ENCODE results near the gene CAMTA1. TPM values are rescaled to one million over a fixed set of nuclear protein-coding genes. Genes with fewer than 3 reads are reported as not detected.

The CAMTA1 gene
- total and polyA plus RNA-seq, 4 donors, result 18.0 to 93.5 (median 35.8) TPM

DNA sequence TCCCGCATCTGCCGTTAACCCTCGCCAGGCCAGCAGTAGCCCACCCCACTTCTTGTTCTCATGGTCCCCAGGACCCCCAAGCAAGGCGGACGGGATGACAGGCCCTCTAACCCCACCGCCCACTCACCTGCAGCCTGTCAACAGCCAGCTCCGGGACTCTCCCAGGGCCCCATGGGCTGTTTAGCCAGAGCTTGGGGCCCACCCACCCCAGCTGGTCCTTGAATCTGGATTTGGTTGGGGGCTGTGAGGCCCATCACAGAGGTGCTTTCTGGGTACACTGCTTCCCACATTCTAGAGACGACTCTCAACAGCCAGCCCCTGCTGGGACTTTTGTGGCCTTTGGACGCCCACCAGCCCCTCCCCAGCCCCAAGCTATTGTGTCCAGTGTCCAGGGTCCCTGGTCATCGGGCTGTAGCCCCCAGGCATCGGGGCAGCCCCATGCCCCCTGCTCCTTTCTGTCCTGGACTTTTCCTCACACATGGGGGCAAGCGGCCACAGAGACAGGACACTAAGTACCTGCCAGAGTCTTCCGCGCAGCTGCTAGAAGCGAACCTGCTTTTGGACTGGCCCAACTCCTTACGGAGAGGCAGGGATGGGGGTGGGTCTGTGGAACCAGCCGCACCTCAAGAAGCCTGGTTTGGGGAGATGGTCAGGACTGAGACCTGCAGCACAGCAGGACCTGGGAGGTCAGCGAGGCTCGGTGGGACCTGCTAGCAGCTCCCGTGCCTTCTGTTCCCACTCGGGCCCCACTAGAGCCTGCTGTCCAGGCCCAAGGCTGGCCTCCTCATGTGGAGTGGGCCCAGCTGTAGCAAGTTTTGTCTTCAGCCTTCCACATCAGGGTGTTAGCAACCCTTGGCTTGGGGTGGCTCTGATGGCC, 777.7 kb downstream of the CAMTA1 start:
- TF ChIP-seq, protein P1, sequence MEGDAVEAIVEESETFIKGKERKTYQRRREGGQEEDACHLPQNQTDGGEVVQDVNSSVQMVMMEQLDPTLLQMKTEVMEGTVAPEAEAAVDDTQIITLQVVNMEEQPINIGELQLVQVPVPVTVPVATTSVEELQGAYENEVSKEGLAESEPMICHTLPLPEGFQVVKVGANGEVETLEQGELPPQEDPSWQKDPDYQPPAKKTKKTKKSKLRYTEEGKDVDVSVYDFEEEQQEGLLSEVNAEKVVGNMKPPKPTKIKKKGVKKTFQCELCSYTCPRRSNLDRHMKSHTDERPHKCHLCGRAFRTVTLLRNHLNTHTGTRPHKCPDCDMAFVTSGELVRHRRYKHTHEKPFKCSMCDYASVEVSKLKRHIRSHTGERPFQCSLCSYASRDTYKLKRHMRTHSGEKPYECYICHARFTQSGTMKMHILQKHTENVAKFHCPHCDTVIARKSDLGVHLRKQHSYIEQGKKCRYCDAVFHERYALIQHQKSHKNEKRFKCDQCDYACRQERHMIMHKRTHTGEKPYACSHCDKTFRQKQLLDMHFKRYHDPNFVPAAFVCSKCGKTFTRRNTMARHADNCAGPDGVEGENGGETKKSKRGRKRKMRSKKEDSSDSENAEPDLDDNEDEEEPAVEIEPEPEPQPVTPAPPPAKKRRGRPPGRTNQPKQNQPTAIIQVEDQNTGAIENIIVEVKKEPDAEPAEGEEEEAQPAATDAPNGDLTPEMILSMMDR (IDR thresholded peaks at IDR 0.05; ENCODE audit: low read depth, low read length, missing input control), result no peak
- no peak for TF ChIP-seq HNF4G (IDR thresholded peaks at IDR 0.05)
- no peak for TF ChIP-seq SP1 (IDR thresholded peaks at IDR 0.05)
- TF ChIP-seq EGR1 (IDR thresholded peaks at IDR 0.05; ENCODE audit: low read depth in 2 of 2), result no peak
- no peak for TF ChIP-seq JUND (IDR thresholded peaks at IDR 0.05)
- TF ChIP-seq, protein P2, sequence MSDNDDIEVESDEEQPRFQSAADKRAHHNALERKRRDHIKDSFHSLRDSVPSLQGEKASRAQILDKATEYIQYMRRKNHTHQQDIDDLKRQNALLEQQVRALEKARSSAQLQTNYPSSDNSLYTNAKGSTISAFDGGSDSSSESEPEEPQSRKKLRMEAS (IDR thresholded peaks at IDR 0.05), result no peak
- no peak for TF ChIP-seq FOXA2 (IDR thresholded peaks at IDR 0.05)
- no peak for TF ChIP-seq YY1 (IDR thresholded peaks at IDR 0.05)
- TF ChIP-seq HNF4A (conservative IDR thresholded peaks at IDR 0.05), result no peak
- no peak for TF ChIP-seq RXRA (IDR thresholded peaks at IDR 0.05)
- TF ChIP-seq RAD21 (IDR thresholded peaks at IDR 0.05), result no peak
- 94% methylated on average over 21 of the region's 21 CpGs for WGBS
- Histone ChIP-seq H3K27me3 (ENCODE audit: control insufficient read depth in 4 of 4, insufficient read depth in 4 of 4, low read length in 3 of 4) (no peaks in the 10 kb centered on the region), H3K9ac (ENCODE audit: low read depth in 1 of 2, low read length in 2 of 2) (no peak overlapping the region), H3K27ac (ENCODE audit: low read depth in 1 of 2, low read length in 2 of 2) (no peak overlapping the region), H3K36me3 (ENCODE audit: control insufficient read depth in 4 of 4, insufficient read depth in 3 of 4, low read depth in 1 of 4, low read length in 3 of 4) (no peaks in the 10 kb centered on the region), H3K4me3 (ENCODE audit: low read depth in 1 of 3, low read length in 3 of 3) (no peak overlapping the region), H3K4me1 (ENCODE audit: control insufficient read depth in 4 of 4, insufficient read depth in 4 of 4, low read length in 3 of 4) (no peaks in the 10 kb centered on the region), H3K9me3 (ENCODE audit: control insufficient read depth in 4 of 4, low read length in 3 of 4) (no peaks in the 10 kb centered on the region)
- DNase-seq (ENCODE audit: low spot score), result no peak

DNA sequence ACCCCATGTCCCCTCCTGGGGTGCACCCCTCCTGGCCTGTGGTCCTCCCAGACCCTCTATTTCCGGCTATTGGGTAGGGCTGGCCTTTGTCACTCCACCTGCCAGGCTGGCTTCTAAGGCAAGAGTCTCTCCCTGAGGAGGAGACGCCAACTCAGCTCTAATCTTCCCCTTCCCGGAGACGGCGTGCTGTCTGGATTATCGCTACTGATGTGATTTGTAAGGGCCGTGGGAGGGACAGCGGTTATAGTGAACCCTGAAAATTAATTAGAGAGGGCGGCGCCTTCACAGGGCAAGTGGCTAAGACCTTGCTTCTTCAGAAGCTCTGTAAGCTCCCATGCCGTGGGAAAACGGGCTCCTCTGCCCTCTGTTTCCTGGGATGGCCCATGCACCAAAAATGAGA, 778.9 kb downstream of the CAMTA1 start:
- DNase-seq (ENCODE audit: low spot score), result no peak
- no peak overlapping the region for H3K9ac ChIP-seq (ENCODE audit: low read depth in 1 of 2, low read length in 2 of 2)
- H3K36me3 ChIP-seq (ENCODE audit: control insufficient read depth in 4 of 4, insufficient read depth in 3 of 4, low read depth in 1 of 4, low read length in 3 of 4), result no peaks in the 10 kb centered on the region
- no peak overlapping the region for H3K4me3 ChIP-seq (ENCODE audit: low read depth in 1 of 3, low read length in 3 of 3)
- no peaks in the 10 kb centered on the region for H3K27me3 ChIP-seq (ENCODE audit: control insufficient read depth in 4 of 4, insufficient read depth in 4 of 4, low read length in 3 of 4)
- H3K27ac ChIP-seq (ENCODE audit: low read depth in 1 of 2, low read length in 2 of 2), result no peak overlapping the region
- no peak for TF ChIP-seq JUND (IDR thresholded peaks at IDR 0.05)
- TF ChIP-seq HNF4A (conservative IDR thresholded peaks at IDR 0.05), result no peak
- TF ChIP-seq RAD21 (IDR thresholded peaks at IDR 0.05), result no peak
- TF ChIP-seq, protein P1 (IDR thresholded peaks at IDR 0.05; ENCODE audit: low read depth, low read length, missing input control), result no peak
- no peak for TF ChIP-seq FOXA1 (IDR thresholded peaks at IDR 0.05)
- TF ChIP-seq HNF4G (IDR thresholded peaks at IDR 0.05), result no peak
- 84% methylated on average over 12 of the region's 12 CpGs for WGBS
- H3K4me1 ChIP-seq (ENCODE audit: control insufficient read depth in 4 of 4, insufficient read depth in 4 of 4, low read length in 3 of 4), result no peaks in the 10 kb centered on the region
- no peaks in the 10 kb centered on the region for H3K9me3 ChIP-seq (ENCODE audit: control insufficient read depth in 4 of 4, low read length in 3 of 4)

Data from liver (tissue), 9 donors.